Measurements from ENCODE around the gene PARP4. TPM values are rescaled to one million over a fixed set of nuclear protein-coding genes. Genes with fewer than 3 reads are reported as not detected.
"Not testable (repeated sequence)": the region's sequence is repeated elsewhere in the genome, so short reads cannot be mapped to it uniquely, and the experiment has no call there.

PARP4 gene
- total RNA-seq, 1 experiment from 2014 or later = 25.9 TPM

- DNase-seq; H2BK12ac ChIP-seq (ENCODE audit: insufficient read length, low read depth, low read length); H3K79me2 ChIP-seq (ENCODE audit: insufficient read depth, low read length): not testable (repeated sequence)
Measured at GRCh38 chr13:24371273-24371672, 141.3 kb downstream of the PARP4 start.

More at GRCh38 chr13:24371273-24371672, 141.3 kb downstream of the PARP4 start:
- H3K56ac ChIP-seq (ENCODE audit: insufficient read length, low read depth, low read length); H3K27me3 Mint-ChIP-seq (ENCODE audit: low read depth); H3K79me1 ChIP-seq (ENCODE audit: insufficient read depth, low read depth, low read length, poor library complexity, severe bottlenecking); H3K18ac ChIP-seq (ENCODE audit: insufficient read length, low read depth, low read length); H3K4me2 ChIP-seq (ENCODE audit: insufficient read depth, insufficient read length, low read length); H3K9ac ChIP-seq (ENCODE audit: extremely low read depth, insufficient read length, low read length); H3K4me1 ChIP-seq (ENCODE audit: insufficient read depth, low read length); H3K27ac Mint-ChIP-seq; H3K9me3 ChIP-seq (ENCODE audit: control insufficient read depth, low read depth, low read length); H3T11ph ChIP-seq (ENCODE audit: low read length); H2AFZ ChIP-seq (ENCODE audit: low read length); H3K4me3 Mint-ChIP-seq; H2BK20ac ChIP-seq (ENCODE audit: low read depth, low read length, poor library complexity, severe bottlenecking); H3K23me2 ChIP-seq (ENCODE audit: insufficient read length, low read depth, low read length, poor library complexity, severe bottlenecking); H2BK5ac ChIP-seq (ENCODE audit: insufficient read length, low read length); H3K23ac ChIP-seq (ENCODE audit: insufficient read length, low read depth, low read length); H3K14ac ChIP-seq (ENCODE audit: insufficient read depth, low read length); H4K5ac ChIP-seq (ENCODE audit: insufficient read length, low read depth, low read length); H3K27ac ChIP-seq (ENCODE audit: insufficient read length, low read depth, low read length); H2BK120ac ChIP-seq (ENCODE audit: low read depth, low read length, poor library complexity, severe bottlenecking); H4K8ac ChIP-seq (replicated peaks; ENCODE audit: insufficient read length, low read depth, low read length); H3K4me1 Mint-ChIP-seq; H2AK5ac ChIP-seq (ENCODE audit: insufficient read length, low read length); H4K91ac ChIP-seq (ENCODE audit: insufficient read length, low read depth, low read length); H2BK15ac ChIP-seq (ENCODE audit: low read depth, low read length); H4K20me1 ChIP-seq (ENCODE audit: control insufficient read depth, insufficient read depth, insufficient read length); H3K27me3 ChIP-seq (ENCODE audit: insufficient read depth, low read length); H3K4ac ChIP-seq (ENCODE audit: low read depth, low read length): not testable (repeated sequence)
- peaks cover 18 to 21% of the 10 kb centered on the region in 2 experiments for H3K9me3 Mint-ChIP-seq
- peaks cover 4 to 14% (median 5%) of the 10 kb centered on the region in 3 experiments; a peak in 5 of 7 replicates for H3K36me3 Mint-ChIP-seq (ENCODE audit: insufficient read depth in 1 of 3, low read depth in 3 of 3)
- no CpG with 5 or more reads among the region's 9 CpGs for WGBS (ENCODE audit: extremely low coverage, insufficient read length, low lambda C conversion rate)
- TF ChIP-seq CTCF (conservative IDR thresholded peaks at IDR 0.05) = peak; percentile 36; the same call in 1 of the 3 replicates

Other genes starting within 250 kb of the PARP4 start
- gene C1QTNF9, start 203.2 kb downstream of the PARP4 start, total RNA-seq (2021) = not detected in 2 replicates
- gene ATP12A, start 167.6 kb upstream of the PARP4 start, total RNA-seq (2021) = 0.79 and 0.94 TPM in 2 replicates

Measured in H9 (cell line).